ENCODE data around the gene DGCR8.

The DGCR8 gene

GRCh38 chr22:20127318-20127868 lies 47.4 kb downstream of the DGCR8 start:
- DNase-seq, result no peak

- no peak for DNase-seq
Observed at GRCh38 chr22:20127869-20128618, 48.0 kb downstream of the DGCR8 start.

- DNase-seq, result no peak
Observed at GRCh38 chr22:20128619-20128901, 48.5 kb downstream of the DGCR8 start.

GRCh38 chr22:20128902-20129746 lies 49.1 kb downstream of the DGCR8 start:
- DNase-seq, result peak; percentile 56

GRCh38 chr22:20129747-20130014 lies 49.6 kb downstream of the DGCR8 start:
- no peak for DNase-seq

DNA sequence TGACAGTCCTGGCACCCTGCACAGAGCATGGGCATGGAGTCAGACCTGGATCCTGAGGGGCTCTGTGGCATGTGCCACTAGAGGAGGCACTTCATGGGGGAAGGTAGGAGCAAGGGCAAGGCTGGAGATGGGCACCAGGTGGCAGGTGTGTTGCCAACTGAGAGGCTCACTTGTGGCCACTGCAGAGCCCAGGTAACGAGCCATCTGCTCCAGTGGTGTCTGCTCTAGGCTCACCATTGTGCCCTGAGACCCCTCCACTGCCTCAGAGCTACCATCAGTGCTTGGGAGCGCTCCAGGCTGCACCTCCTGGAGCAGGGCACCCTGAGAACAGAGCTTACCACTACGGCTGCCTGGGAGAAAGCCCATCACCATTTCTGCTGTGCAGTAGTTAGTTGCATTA lies 50.3 kb downstream of the DGCR8 start:
- no peak for DNase-seq

GRCh38 chr22:20130731-20131596 lies 50.9 kb downstream of the DGCR8 start:
- peak; percentile 85 for DNase-seq

DNA sequence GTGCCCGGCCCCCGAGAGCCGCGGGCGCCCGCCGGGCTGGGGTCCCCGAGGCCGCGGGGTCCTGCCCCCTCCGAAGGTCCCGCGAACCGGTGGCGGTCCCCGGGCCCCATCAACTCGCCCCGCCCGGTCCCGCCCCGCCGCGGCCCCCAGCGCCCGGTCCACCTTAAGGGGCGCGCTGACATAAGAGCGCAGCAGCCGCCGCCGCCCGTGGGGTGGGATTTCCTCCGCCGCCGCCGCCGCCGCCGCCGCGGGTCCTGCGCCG lies 51.5 kb downstream of the DGCR8 start, which contains the start of gene ZDHHC8:
TSS of gene ZDHHC8 (plus strand) at position 208 of the 262 bp plus-strand sequence. CDS start 144 bp downstream, outside the sequence.
- peak; percentile 65 for DNase-seq

GRCh38 chr22:20131859-20132685 lies 52.0 kb downstream of the DGCR8 start:
- DNase-seq, result peak; percentile 34

DNA sequence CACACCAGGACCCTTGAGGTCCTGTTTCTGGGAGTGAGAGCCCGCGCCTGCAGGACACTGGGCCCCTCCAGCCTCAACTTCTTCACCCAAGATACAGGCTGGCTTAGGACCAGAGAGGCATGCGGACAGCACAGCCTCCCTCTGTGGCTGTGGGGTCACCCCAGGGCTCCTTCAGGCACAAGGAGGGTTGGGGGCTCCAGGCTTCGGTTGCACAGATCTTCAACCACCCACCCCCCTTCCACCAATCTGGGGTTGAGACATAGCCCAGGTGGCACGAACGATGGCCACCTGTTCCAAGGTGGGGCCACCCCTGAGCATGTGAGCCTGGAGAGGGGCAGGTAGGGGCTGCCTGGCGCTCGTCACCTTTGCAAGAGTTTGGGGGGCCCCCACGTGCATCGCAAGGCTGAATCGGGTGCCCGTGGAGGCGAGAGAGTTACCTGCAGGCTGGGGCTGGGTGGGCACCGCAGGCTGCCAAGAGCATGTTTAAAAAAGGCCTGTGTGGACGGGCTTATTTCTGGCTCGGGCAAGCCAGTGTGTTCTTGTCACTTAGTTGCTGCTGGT lies 52.7 kb downstream of the DGCR8 start:
- DNase-seq, result no peak

DNA sequence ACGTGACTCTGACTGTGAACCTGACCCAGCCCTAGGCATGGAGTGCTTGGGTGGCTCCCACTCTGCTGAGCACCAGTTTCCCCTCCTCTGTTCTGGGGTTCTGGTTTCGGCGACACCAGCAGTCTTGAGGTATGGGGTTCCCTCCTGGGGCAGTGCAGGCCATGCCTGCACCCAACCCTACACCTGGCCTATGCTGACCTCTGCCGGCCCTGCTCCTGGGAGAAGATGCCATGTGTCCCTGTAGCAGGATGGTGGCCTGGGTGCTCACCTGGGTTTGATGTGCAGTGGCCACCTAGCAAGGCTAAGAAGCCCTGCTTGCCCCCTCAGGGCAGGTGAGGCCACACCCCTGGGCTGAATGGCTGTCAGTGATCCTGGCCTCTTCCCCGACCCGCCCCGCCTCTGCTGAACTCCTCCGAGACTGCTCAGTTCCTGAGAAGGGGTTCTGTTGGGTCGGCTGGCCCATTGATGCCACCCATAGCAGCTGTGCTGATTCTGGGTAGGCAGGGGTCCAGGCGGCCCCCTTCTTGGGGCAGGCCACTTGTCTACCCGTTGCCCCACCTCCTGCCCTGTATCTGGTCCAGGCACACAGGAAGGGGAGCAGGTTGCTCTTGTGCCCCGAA lies 54.0 kb downstream of the DGCR8 start:
- no peak for DNase-seq

DNA sequence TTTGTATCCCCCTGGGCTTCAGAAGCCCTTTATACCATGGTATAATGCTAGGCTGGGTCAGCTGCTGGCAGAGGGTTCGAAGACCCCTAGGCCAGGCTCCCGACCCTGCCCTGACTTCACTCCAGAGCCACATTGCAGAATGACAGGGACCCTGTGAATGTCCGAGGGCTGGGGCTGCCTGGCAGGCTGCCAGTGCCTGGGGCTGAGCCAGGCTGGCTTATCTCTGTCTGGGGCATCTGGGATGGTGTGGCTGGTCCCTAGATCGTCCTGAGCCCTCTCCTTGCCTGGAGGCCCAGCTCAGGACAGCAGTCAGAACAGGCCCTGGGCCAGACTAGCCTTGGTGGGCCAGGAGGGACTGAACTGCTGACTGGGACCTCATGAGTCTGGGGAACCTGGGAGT lies 55.2 kb downstream of the DGCR8 start:
- no peak for DNase-seq

DNA sequence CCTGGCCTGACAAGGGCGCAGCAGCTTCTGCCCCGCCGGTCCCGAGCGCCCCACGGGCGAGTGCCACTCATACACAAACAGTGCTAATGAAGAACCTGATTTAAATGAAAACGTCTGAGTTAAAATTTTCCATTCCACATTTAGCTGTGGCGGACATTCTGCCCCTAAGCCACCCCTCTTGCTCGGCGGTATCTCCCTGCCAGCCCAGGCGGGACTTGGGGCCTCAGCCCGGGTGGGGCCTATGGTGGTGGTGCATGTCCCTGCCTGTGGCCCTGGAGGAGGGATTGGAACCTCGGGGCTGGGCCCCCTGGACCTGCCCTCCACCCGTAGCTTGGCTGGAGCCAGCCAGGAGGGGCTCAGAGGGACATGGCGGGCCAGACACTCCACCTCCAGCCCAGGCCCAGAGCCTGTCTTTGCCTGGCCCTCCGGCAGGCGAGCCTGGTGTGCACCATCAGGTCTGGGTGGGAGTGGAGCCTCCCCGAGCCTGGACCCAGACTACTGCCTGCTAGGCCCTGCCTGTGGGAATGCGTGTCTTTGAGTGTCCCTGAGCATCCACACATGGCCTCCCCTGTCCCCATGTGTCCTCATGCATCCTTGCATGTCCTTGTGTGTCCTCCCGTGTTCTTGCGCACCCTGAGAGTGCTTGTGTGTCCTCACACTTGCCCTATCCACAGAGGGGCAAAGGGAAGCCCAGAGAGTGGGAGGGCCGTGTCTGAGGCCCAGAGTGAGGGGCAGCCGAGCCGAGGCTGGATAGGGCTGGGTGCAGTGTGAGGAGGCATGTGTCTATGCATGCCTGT lies 56.0 kb downstream of the DGCR8 start:
- DNase-seq, result no peak

GRCh38 chr22:20136603-20136873 lies 56.5 kb downstream of the DGCR8 start:
- no peak for DNase-seq

DNA sequence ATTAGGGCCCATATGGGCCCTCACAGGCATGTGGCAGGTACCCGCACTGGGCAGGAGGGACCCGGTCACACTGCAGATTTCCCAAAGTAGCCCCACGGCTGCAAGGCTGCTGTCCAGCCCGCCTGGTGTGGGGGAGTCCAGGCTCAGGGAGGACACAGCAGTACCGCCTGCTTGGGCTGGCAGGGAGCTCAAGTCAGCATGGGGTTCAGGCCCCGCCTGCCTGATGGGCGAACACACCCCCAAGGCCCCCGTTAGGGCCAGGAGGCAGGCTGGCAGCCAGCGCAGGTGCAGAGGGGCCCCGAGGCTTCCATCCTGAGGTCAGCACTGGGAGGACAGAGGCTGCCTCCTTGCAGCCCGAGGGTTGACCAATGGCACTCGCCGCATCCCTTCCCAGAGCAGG lies 57.1 kb downstream of the DGCR8 start:
- DNase-seq, result no peak

GRCh38 chr22:20137671-20138416 lies 57.8 kb downstream of the DGCR8 start:
- DNase-seq, result no peak

DNA sequence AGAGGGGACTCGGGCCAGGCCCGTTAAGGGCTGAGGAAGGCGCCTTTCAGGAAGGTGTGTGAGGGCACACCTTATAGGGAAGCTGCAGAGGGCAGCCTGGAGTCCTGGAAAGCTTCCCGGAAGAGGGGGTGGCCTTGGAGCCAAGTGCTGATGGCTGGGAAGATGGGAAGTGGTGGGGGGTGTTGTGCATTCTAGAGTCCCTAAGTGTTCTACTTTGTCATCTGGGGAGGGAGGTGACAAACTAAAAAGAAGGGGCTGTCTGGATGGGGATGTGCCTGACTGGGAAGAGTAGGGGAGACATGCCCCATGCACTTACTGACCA lies 58.3 kb downstream of the DGCR8 start:
- no peak for DNase-seq

GRCh38 chr22:20138868-20139267 lies 58.8 kb downstream of the DGCR8 start:
- no peak for DNase-seq

DNA sequence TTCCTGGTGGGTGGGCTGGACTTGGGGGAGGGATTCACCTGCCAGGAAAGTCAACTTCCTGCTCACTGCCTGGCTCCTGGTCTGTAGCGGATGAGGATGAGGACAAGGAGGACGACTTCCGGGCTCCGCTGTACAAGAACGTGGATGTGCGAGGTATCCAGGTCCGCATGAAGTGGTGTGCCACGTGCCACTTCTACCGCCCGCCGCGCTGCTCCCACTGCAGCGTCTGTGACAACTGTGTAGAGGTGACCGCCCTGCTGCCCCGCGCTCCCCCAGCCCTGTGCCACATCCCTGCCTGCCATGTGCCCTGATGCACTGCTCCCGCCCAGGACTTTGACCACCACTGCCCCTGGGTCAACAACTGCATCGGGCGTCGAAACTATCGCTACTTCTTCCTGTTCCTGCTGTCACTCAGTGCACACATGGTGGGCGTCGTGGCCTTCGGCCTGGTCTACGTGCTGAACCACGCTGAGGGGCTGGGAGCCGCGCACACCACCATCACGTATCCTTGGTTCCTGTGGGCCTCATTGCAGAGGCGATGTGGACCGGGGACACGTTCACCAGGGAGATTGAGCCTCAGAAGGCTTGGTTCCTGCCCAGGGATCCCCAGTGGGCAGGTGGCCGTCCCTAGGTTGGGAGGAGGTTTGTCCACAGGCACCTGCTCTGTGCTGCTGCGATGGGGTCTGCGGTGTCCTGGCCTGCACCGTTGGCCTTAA lies 59.5 kb downstream of the DGCR8 start:
- DNase-seq, result no peak

GRCh38 chr22:20140107-20140445 lies 60.0 kb downstream of the DGCR8 start:
- DNase-seq, result no peak

All from stimulated activated CD4-positive, alpha-beta T cell treated with anti-CD3 and anti-CD28 coated beads, Interleukin-4, amount 100 ng/mL, for 1 hour (primary cell).